PC-3 (cell line): Measurements from ENCODE around the gene GMDS. TPM values are rescaled to one million over a fixed set of nuclear protein-coding genes. Genes with fewer than 3 reads are reported as not detected.

ENCODE experiments used
- ATAC-seq: fragments of 200-7000 bp; cut with Tn5 transposase; 2 replicates; pipeline ENCODE4 v1.9.1; 2020; ENCODE audit warnings: mild to moderate bottlenecking, moderate library complexity
- BruUV-seq: library from RNA; stranded (reverse); fragments of 400-500 nt; replicated peaks from 2 replicates; lab custom pipeline; 2021; lab: Mats Ljungman, UMichigan
- CTCF ChIA-PET: fragments of 300-600 bp; sonication (Branson Sonifier 250); formaldehyde crosslinking; loops from one replicate; lab custom pipeline; 2022; ENCODE audit warnings: antibody characterized with exemption; lab: Charles Lee
- POLR2A ChIA-PET: fragments of 300-600 bp; sonication (Branson Sonifier 250); formaldehyde crosslinking; loops from one replicate; lab custom pipeline; 2022; ENCODE audit warnings: antibody characterized with exemption; ENCODE audit not compliant: unreplicated experiment; lab: Charles Lee
- DNase-seq: peaks from one replicate; pipeline ENCODE4 v3.0.0-alpha.2; 2015
- H2AFZ ChIP-seq: fragments of 300-600 bp; sonication (generic); 2 replicates; pipeline ENCODE4 v1.6.0; 2016; ENCODE audit warnings: antibody characterized with exemption, low read length
- H3F3A ChIP-seq: fragments of 300-600 bp; sonication (generic); one replicate; pipeline ENCODE4 v1.6.0; 2017; ENCODE audit warnings: antibody characterized with exemption, low read length, control low read depth, mild to moderate bottlenecking; ENCODE audit not compliant: unreplicated experiment
- H3K27ac ChIP-seq: fragments of 300-600 bp; sonication (generic); 2 replicates; pipeline ENCODE4 v1.5.1; 2016; ENCODE audit warnings: mild to moderate bottlenecking, low read length
- H3K27me3 ChIP-seq: fragments of 300-600 bp; sonication (generic); 2 replicates; pipeline ENCODE4 v1.6.1; 2016; ENCODE audit warnings: low read length, mixed read lengths
- H3K36me3 ChIP-seq: fragments of 300-600 bp; sonication (generic); 2 replicates; pipeline ENCODE4 v1.6.1; 2016; ENCODE audit warnings: low read depth, mixed run types, low read length, mixed read lengths
- H3K4me1 ChIP-seq: fragments of 300-600 bp; sonication (generic); 2 replicates; pipeline ENCODE4 v1.5.1; 2016; ENCODE audit warnings: low read length; ENCODE audit not compliant: insufficient read depth
- H3K4me2 ChIP-seq: fragments of 300-600 bp; sonication (generic); 2 replicates; pipeline ENCODE4 v1.6.0; 2016; ENCODE audit warnings: low read length
- H3K4me3 ChIP-seq: fragments of 300-600 bp; sonication (generic); 2 replicates; pipeline ENCODE4 v1.5.1; 2016; ENCODE audit warnings: mild to moderate bottlenecking, low read length, mixed read lengths
- H3K79me2 ChIP-seq: fragments of 300-600 bp; sonication (generic); 2 replicates; pipeline ENCODE4 v1.6.1; 2017; ENCODE audit warnings: low read length, mixed read lengths
- H3K9ac ChIP-seq: fragments of 300-600 bp; sonication (generic); 2 replicates; pipeline ENCODE4 v1.6.0; 2016; ENCODE audit warnings: mild to moderate bottlenecking, low read length
- H3K9me2 ChIP-seq: fragments of 300-600 bp; sonication (generic); replicated peaks from 2 replicates; pipeline ENCODE4 v1.6.1; 2016; ENCODE audit warnings: mixed run types, low read length, mixed read lengths
- H3K9me3 ChIP-seq: fragments of 300-600 bp; sonication (generic); 2 replicates; pipeline ENCODE4 v1.6.1; 2016; ENCODE audit warnings: low read length, mixed read lengths
- H4K20me1 ChIP-seq: fragments of 300-600 bp; sonication (generic); 2 replicates; pipeline ENCODE4 v1.6.1; 2016; ENCODE audit warnings: low read length, mixed read lengths
- CTCF ChIP-seq: fragments of 300-600 bp; sonication (generic); conservative IDR thresholded peaks from 2 replicates; pipeline ENCODE4 v1.5.1; 2017; ENCODE audit warnings: antibody characterized with exemption, low read depth, mild to moderate bottlenecking, low read length
- EZH2 ChIP-seq: fragments of 300-600 bp; sonication (generic); IDR thresholded peaks from one replicate; pipeline ENCODE4 v1.6.1; 2017; ENCODE audit warnings: antibody characterized with exemption, mild to moderate bottlenecking, low read length; ENCODE audit not compliant: unreplicated experiment
- EZH2phosphoT487 ChIP-seq: fragments of 300-600 bp; sonication (generic); IDR thresholded peaks from 2 replicates; pipeline ENCODE4 v1.6.1; 2018; ENCODE audit warnings: mild to moderate bottlenecking, antibody characterized with exemption, low read length, borderline replicate concordance
- intact Hi-C: fragments of 100-400 bp; cut with micrococcal nuclease; formaldehyde crosslinking; loops from 2 replicates; pipeline ENCODE4 v1.9.0; 2023
- total RNA-seq: library from RNA; depleted of rRNA; stranded (reverse); fragments of >200 nt; gene quantifications from 2 replicates; pipeline ENCODE4 v1.2.3, GENCODE V29; 2014

The GMDS gene
- total RNA-seq, 1 experiment from 2014 or later: 18.3 TPM

GRCh38 chr6:2028457-2029038 lies 216.9 kb downstream of the GMDS start:
- no TSS peak for BruUV-seq
- no peaks in the 10 kb centered on the region for H3F3A ChIP-seq
- no peak overlapping the region for H2AFZ ChIP-seq
- intact Hi-C loops: no loop called here
- H3K36me3 ChIP-seq: no peaks in the 10 kb centered on the region
- no peak overlapping the region for H3K4me3 ChIP-seq
- ChIA-PET CTCF (no interaction called here), POLR2A (no interaction called here)
- 0 out of 2 replicates have a peak overlapping the region, but pooled peaks have one; percentile 5 for H3K4me2 ChIP-seq
- no peaks in the 10 kb centered on the region for H3K9me2 ChIP-seq
- peak; percentile 35; the same call in 1 of the 2 replicates for ATAC-seq
- no peak overlapping the region for H3K9ac ChIP-seq
- peak; percentile 8 for DNase-seq
- no peaks in the 10 kb centered on the region for H3K9me3 ChIP-seq
- TF ChIP-seq CTCF (no peak), EZH2 (no peak), EZH2phosphoT487 (no peak)
- no peak overlapping the region for H3K27ac ChIP-seq
- peaks cover 4% of the 10 kb centered on the region; the same call in 1 of the 2 replicates for H4K20me1 ChIP-seq
- peaks cover 14% of the 10 kb centered on the region for H3K4me1 ChIP-seq
- no peaks in the 10 kb centered on the region for H3K27me3 ChIP-seq
- H3K79me2 ChIP-seq: no peaks in the 10 kb centered on the region

GRCh38 chr6:2026133-2026532 lies 219.3 kb downstream of the GMDS start:
- ATAC-seq: no peak
- no peaks in the 10 kb centered on the region for H3K27me3 ChIP-seq
- no peak overlapping the region for H3K4me2 ChIP-seq
- CTCF ChIA-PET: no interaction called here
- no peak overlapping the region for H3K4me3 ChIP-seq
- TF ChIP-seq EZH2 (no peak), EZH2phosphoT487 (no peak), CTCF (no peak)
- no peak overlapping the region for H2AFZ ChIP-seq
- peaks cover 22% of the 10 kb centered on the region for H3K4me1 ChIP-seq
- no peaks in the 10 kb centered on the region for H3K79me2 ChIP-seq
- no peak overlapping the region for H3K9ac ChIP-seq
- intact Hi-C loops: no loop called here
- H3K9me3 ChIP-seq: no peaks in the 10 kb centered on the region
- BruUV-seq: no TSS peak
- peaks cover 4% of the 10 kb centered on the region; the same call in 1 of the 2 replicates for H4K20me1 ChIP-seq
- no peak overlapping the region for H3K27ac ChIP-seq
- POLR2A ChIA-PET: no interaction called here
- no peaks in the 10 kb centered on the region for H3K9me2 ChIP-seq
- H3K36me3 ChIP-seq: no peaks in the 10 kb centered on the region
- no peaks in the 10 kb centered on the region for H3F3A ChIP-seq
- no peak for DNase-seq

DNA sequence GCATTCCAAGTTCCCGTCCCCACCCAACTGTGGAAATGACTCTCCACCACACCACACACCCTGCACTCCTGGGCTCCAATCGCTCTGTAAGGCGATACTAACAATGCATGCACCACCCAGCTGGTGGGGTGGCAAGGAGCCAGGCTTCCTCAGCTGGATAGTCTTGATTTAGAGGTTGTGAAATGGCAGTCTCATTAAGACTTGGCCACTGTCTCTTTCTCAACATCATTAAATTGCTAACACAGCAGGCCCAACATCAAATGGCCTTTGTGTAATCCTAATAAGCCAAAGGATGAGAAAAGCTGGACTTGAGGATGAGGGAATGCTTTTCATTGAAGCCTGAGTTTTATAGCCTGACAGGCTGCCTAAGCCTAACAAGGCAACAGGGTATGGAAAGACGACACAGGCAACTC lies 223.7 kb downstream of the GMDS start:
- peak overlapping the region; percentile 5; the same call in 1 of the 2 replicates for H3K4me2 ChIP-seq
- ATAC-seq (peak; percentile 85), DNase-seq (peak; percentile 66)
- no peaks in the 10 kb centered on the region for H3K36me3 ChIP-seq
- H3K9me3 ChIP-seq: no peaks in the 10 kb centered on the region
- BruUV-seq: no TSS peak
- H3F3A ChIP-seq: no peaks in the 10 kb centered on the region
- intact Hi-C loops: no loop called here
- H3K4me3 ChIP-seq: no peak overlapping the region
- POLR2A ChIA-PET: no interaction called here
- CTCF ChIA-PET: no interaction called here
- no peak overlapping the region for H3K9ac ChIP-seq
- no peaks in the 10 kb centered on the region for H4K20me1 ChIP-seq
- H3K27ac ChIP-seq: no peak overlapping the region
- no peaks in the 10 kb centered on the region for H3K27me3 ChIP-seq
- no peak overlapping the region for H2AFZ ChIP-seq
- H3K4me1 ChIP-seq: peaks cover 14% of the 10 kb centered on the region
- TF ChIP-seq CTCF (no peak), EZH2 (no peak), EZH2phosphoT487 (no peak)
- no peaks in the 10 kb centered on the region for H3K9me2 ChIP-seq
- H3K79me2 ChIP-seq: no peaks in the 10 kb centered on the region
